GM19328 (cell line): ENCODE data around the gene HLA-DPB1.
"Not testable (repeated sequence)": the region's sequence is repeated elsewhere in the genome, so short reads cannot be mapped to it uniquely, and the experiment has no call there.

Experiments used
- ATAC-seq: cut with Tn5 transposase; IDR thresholded peaks from one replicate; pipeline ENCODE4 v1.9.1; 2021; ENCODE audit warnings: mild to moderate bottlenecking, moderate library complexity; ENCODE audit not compliant: unreplicated experiment

HLA-DPB1 gene

DNA sequence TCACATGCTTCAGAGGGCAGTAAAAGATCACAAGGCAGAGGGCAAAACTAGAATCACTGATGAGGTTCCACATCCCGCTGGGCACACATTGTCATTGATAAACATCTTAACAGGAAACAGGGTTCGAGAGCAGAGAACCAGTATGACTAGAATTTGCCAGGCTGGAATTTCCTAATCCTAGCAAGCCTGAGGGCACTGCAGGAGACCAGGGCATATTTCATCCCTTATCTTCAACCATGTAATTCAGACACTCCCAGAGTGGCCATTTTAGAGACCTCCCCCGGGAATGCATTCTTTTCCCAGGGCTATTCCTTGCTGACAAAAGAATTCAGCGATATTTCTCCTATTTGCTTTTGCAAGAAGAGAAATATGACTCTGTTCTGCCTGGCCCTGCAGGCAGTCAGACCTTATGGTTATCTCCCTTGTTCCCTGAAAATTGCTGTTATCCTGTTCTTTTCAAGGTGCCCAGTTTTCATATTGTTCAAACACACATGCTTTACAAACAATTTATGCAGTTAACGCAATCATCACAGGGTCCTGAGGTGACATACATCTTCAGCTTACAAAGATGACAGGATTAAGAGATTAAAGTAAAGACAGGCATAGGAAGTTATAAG is 25.4 kb downstream of the HLA-DPB1 start:
- not testable (repeated sequence) for ATAC-seq

DNA sequence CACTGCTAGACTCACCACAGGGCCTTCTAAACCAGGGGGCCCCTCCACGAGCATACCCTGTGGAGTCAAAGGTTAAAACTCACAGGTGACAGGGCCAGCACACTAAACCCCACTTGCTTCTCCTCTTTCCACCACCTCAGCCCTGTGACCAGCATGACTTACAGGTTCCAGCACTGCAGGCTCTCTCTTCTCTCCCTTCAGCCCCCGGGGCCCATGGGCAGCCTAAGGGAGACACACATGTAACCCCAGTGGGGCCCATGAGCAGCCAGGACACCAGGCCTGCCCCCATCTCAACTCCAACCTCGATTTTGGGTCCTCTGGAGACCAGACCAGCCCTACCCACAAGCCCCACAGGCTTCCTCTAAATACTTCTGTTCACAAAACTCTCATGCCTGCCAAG is 28.0 kb downstream of the HLA-DPB1 start:
- no peak for ATAC-seq

DNA sequence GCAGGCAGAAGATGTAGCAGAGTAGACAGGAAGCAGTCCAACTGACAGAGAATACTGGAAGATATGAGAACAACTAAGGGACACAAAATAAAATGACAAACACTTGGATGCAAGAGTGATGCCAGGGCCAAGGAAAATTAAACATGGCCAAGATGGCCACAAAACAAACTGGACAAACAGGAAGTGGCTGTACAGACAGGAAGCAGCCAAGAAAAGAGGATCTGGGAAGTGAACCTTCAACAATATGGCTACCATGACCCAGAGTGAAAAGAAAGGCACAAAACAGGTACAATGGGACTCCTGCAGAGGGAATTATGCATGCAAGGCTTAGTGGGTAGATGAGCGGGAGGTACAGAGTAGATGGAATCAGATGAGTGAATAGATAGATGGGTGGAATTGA is 29.1 kb downstream of the HLA-DPB1 start:
- no peak for ATAC-seq

DNA sequence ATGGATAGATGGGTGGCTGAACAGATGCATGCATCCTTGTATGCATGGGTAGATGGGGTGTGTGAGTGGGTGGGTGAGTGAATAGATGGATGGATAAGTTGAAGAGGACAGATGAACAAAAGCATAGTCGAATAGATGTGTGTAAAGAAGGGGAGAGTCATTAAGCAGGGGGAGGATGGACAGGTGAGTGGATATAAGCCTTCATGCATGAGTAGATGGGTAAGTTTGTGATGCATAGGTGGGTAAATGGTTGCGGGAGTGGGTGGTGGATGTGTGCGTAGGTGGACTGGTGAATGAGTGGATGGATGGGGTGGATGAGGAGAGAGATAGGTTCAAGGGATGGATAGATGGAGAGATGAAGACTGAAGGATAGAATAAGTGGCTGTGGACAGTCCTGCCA is 29.6 kb downstream of the HLA-DPB1 start:
- no peak for ATAC-seq

DNA sequence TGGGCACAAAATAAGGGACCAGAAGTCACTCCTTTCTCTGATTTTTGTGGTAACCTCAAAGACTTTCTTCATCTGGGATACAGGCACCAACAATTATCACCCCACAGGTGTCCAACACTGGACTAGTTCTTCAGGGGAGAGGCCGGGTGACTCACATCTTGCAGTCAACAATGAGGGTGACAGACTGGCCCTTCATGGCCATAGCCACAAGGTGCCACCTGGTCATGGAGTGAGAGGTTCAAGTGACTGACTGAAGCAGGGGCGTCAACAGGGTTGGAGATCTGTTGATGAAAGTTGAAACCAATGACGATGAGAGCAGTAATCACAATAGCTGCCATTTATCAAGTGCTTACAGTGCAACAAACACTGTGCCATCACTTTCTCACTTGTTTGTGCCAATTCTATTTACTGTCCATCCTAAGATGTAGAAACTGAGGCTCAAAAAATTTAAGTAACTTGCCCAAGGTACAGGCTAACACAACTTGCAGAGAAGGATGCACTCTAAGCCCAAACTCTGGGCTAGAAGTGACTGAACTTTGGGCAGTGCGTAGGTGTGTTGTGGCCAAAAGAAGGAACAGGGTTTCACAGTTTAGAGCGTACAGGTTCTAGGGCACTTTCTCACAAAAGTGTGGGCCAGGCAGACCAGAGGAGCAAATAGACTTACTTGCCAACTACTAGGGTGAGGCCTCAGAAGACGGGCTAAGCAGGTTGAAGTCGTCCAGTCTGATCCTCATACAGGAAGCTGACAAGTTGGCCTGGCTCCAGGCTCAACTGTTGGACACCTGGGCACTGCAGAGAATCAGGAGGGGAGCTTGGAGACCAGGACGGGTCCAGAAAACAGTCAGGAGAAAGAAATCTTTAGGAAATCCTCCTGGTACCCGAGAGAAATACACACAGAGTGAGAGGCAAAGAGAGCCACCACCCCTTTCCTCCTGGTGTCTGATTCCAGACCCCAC is 30.4 kb downstream of the HLA-DPB1 start:
- no peak for ATAC-seq

DNA sequence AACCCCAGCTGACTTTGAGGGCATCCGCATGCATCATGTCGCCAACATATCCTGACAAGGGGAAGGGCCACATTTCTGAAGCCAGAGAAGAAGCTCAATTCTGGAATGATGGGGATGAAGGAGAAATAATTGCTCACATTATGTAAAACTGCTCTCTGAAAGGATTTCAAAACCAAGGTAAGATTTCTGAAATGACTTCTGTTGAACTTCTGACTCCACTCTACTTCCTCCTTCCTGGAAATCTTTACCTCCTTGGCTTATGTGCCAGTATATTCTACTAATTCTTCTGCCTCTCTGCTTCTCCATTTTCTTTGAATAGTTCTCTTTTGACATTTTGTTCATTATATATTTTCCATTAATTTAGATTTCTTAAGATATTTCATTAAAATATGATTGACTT is 31.9 kb downstream of the HLA-DPB1 start:
- ATAC-seq, result no peak

DNA sequence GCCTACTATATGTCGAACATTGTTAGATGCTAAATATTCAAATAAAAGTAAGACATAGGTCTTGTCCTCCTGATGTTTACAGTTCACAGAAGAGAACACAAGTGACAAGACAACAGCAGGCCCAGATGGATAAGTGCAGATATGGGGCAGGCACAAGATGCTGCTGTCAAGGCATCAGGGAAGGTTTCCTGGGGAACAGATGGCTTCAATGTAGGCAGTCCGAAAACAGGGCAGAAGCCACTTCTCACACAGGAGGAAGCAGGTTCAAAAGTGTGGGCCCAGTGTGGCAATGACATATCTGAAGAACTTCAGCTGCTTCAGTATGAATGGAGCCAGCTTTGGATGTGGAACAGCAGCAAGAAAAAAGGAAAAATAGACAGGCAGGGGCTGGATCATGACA is 32.5 kb downstream of the HLA-DPB1 start:
- ATAC-seq, result no peak

DNA sequence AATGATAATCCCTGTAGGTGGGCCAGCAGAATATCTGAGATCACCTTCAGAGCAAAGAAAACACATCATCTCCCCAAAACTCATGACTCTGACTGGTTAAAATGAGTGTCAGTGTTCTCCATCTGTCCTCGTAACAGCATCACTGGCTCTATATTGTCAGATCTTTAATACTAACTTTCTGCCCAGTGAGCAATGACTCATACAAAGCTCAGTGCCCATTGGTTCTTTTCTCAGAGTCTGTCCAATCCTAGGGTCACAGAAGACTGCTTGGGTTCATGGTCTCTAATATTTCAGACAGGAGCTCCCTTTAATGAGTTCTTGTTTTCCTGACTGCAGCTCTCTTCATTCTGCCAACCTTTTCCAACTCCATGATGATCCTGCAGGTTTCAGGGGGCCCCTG is 36.4 kb downstream of the HLA-DPB1 start:
- ATAC-seq, result peak; percentile 85

DNA sequence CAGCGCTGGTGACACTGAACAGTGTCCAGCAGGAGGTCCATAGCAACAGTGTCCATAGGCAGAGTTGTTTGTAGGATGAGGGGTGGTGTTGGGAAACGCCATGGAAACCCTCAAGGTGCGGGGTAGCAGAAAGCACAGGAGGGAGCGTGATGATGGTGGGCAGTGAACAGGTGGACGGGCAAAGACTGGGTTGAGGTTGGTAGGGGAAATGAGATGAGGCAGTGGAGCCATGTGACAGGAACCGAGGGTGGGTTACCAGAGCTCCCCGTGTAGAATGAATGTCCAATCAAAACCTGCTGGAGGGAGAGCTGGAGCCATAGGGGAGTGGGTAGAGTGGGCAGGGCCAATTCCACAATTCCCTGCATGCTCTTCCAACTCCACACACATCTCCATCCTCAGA is 38.0 kb downstream of the HLA-DPB1 start:
- ATAC-seq, result no peak

DNA sequence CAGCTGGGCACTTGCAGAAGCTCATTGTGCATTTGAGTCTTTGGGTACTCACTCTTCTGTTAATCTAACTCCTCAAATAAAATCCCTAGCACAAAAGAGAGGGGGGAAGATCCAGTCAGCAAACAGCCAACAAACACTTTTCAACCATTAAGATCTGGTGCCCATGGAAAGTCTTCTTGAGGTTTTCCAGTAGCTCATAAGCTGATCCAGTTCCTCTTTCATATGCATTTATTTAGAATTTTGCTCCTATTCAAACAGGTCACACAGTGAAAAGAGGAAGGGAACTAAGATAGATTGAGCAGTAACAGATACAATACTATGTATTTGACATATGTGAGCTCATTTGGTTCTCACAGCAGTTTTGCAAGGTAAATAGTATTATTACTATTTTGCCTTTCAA is 38.6 kb downstream of the HLA-DPB1 start:
- no peak for ATAC-seq

DNA sequence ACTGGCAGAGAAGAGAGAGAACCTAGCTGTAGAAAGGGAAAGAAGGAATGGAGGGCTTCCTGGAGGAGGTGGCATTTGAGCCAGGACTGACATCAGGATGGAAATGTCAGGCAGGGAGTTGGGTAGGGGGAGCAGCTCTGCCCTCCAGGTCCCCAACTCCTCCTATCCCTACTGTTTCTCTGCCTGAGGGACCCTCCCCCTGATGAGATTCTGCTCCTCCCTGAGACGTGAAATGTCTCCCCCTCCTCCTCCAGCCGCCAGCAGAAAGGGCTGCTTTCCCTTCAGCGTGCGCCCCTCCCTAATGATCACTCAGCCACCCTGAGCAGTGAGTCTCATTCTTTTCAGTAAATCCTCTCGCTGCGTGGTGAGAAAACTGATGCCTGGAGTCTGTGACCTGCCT is 40.6 kb downstream of the HLA-DPB1 start:
- ATAC-seq, result no peak

DNA sequence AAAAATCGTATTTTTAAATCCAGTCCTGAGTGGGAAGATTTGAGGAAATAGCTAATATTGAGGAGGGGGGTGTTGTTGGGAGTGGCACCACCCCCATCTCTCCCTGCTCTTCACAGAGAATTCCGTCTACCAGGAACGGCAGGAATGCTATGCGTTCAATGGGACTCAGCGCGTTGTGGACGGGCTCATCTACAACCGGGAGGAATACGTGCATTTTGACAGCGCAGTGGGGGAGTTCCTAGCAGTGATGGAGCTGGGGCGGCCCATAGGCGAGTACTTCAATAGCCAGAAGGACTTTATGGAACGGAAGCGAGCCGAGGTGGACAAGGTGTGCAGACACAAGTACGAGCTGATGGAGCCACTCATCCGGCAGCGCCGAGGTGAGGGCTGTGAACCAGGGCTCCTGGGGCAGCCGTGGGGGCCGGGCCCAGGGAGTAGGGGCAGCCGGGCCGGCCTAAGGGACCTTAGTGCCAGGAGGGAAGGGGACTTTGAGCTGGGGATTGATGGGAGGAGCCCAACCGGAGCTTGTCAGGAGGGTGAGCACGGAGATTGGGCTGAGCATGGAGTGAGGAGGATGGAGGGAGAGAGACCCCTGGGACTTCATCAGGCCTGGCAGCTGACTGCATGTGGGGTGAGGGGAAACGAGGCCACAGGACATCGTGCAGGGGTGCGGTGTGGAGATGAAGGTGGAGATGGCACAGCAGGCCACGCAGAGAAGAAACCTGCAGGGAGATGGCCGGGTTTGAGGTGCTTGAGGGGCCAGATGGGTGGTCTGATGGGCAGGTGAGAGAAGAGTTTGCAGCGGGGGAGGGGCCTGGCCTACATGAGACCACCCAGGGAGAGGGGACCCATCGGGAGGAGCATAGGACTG is 41.3 kb downstream of the HLA-DPB1 start:
- no peak for ATAC-seq

DNA sequence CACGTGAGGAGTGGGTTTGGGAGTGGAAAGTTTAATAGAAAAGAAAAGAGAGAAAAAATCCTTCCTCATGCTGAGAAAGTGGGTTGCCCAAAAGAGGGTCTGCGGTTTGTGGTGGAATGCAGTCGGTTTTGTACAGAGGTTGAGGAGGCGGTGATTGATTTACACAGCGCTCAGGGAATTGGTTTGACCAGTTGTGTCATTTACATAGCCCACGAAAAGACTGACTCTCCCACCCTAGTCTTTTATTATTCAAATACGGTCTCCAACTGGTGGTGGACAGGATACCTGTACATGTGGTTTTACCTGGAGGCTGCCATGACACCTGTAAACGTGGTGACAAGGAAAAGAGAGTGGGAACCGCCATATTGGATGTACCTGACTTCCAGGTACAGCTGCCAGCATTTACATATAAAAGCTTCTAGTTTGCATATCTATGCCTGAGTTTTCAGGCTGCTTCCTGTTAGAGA is 42.1 kb downstream of the HLA-DPB1 start:
- ATAC-seq, result no peak

DNA sequence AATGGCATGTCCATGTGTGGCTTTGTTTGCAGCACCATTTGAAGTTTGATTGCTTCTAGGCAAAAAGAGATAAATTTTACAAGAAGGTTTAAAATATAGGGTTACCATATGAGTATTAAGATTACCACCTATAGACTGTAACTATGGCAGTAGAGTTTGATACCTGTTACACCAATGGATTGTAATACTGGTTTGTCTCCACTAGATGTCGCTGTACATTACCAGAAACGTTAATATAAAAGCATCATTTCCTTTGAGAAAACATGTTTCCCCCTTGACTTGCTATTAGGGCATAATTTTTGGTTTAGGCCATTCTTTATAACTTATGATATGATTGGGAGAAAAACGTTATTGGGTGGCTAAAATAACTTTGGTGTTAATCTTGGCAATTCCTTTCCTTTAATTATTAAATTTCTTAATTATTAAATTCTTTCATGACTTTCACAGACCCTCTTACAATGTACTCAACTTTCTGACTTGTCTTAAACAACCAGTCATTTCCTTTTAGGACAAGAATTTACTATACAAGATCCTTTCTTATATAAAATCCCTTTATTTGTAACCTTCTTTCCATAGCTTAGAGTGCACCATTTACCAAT is 42.8 kb downstream of the HLA-DPB1 start:
- ATAC-seq, result no peak

DNA sequence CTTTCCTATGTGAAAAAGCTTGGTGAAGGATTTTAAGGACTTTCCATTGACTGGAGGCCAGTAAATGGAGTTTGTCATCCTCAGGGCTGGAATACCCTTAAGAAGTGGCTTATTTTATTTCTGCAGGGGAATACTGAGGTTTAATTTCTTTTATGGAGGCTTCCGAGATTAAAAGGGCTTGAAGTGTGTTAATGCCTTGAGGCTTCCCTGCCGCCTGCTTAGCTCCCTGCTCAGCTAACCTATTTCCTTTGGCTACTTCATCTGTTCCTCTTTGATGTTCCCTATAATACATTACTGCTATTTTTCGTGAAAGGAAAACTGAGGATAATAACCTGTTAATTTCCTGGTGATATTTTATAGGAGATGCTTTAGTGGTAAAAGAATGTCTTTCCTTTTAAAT is 44.2 kb downstream of the HLA-DPB1 start:
- ATAC-seq, result no peak

DNA sequence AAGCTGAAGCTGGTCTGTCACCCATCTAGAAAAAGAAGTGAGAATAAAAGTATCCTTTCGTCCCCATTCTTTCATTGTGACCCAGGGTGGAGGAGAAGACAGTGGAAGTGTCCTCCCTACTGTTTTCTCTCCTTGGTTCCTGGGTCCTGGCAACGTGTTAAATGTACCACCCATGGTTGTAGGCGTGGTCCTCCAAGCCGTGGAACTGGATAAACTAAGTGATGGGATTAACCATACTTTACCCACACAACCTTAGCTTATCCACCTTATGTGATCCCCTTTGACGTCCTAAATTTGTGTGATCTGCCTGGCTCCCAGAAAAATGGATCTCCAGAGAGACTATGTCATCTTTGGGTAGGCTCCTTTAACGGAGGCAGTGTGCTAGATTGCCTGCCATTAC is 47.4 kb downstream of the HLA-DPB1 start:
- no peak for ATAC-seq

DNA sequence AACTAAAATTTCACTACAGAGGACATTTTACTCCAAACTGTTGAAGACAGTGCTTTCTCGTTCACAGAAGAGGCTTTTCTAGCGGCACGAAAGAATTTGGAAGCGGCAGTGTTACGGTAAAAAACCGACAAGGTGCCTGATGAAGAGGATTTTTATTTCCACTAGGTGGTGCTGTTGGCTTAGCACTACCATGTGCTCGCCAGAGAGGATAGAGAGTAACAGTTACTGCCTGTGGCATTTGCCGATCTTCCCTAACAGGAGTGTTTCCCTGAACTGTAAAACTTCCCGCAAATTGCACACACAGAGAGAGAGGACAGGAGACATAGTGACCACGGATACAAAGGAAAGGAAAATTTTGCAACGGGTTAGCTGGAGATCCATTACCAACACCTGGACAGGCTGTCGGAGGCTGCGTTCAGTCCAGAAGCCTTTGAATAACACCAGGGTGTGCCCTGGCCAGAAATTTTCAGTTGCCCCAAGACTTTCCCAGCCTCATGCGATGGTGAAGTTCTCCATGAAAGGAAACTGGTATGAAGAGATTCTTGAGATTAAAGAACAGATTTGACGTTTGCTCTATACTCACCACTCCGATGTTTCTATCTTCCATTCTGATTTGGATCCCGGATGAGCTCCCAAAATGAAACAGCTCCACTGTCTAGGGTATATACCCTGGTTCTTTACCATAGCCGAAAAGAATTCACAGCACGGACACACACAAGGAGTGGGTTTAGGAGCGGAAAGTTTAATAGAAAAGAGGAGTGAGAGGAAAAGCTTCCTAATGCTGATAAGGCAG is 48.1 kb downstream of the HLA-DPB1 start:
- no peak for ATAC-seq

DNA sequence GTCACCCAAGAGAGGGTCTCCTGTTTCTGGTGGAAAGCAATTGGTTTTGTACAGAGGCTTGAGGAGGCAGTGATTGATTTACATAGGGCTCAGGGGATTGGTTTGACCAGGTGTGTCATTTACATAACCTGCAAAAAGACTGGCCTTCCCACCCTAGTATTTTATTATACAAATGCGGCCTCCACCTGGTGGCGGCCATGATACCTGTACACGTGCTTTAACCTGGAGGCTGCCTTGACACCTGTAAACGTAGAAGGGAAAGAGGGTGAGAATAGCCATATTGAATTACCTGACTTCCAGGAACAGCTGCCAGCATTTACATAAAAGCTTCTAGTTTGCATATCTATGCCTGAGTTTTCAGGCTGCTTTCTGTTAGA is 48.7 kb downstream of the HLA-DPB1 start:
- no peak for ATAC-seq

DNA sequence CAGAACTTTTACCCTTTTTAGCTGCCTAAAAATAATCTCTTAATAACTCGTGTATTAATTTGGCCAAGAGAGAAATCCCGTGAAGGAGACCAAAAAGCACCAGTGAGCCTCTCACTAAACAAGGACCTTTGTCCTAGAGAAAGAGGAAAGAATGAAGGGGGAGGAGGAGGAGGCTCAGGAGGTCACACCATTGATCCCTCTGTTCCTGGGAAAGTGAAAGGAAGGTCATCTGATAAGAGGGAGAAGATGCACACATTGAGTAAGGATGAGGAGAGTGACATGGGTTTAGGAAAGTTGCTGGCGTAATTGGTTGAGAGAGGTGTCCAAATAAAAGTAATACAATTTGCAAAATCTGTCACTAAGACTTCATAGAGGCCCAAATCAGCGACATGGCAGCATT is 49.2 kb downstream of the HLA-DPB1 start:
- ATAC-seq, result no peak

DNA sequence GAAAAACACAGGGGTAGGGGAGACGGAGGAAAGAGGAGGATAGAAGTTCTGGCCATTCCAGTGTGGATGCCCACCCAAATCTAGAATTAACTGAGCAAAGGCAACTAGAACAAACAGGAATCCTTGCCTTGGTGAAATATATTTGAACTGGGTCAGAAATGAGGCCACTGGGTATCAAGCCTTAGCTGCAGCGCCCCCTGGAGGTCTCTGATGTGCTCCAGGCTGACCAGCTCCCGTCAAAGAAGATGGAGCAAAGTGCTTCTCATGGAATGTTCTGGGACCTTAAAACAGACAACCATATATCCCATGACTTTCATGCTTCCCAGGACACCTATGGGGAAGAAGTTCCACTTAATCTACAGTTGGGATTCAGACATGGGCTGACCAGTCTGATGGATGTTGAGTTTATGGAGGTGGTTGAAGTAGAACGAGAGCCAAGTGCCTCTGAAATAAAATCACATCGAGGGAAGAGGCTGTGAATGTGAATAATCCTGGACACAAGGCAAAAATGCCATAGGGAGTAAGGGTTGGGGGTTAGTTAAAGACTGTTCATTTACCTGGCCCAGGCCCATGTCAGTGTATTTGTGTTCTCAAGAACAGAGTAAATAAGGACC is 50.4 kb downstream of the HLA-DPB1 start:
- ATAC-seq, result no peak
